Upper lobe of right lung (tissue), 1 donor: Measurements from ENCODE around the gene SH3BGRL. TPM values are rescaled to one million over a fixed set of nuclear protein-coding genes. Genes with fewer than 3 reads are reported as not detected.
"Not testable (repeated sequence)": the region's sequence is repeated elsewhere in the genome, so short reads cannot be mapped to it uniquely, and the experiment has no call there.

Experiments
- ATAC-seq: fragments of 200-7000 bp; cut with Tn5 transposase; one replicate; pipeline ENCODE4 v1.9.1; 2020; ENCODE audit warnings: mild to moderate bottlenecking, moderate library complexity
- DNase-seq: peaks from one replicate; pipeline ENCODE4 v3.0.0-alpha.2; 2020
- H3K27ac ChIP-seq: fragments of 200-600 bp; one replicate; pipeline ENCODE4 v1.8.0; 2022
- H3K27me3 ChIP-seq: fragments of 200-600 bp; one replicate; pipeline ENCODE4 v1.8.0; 2022; ENCODE audit warnings: mild to moderate bottlenecking
- H3K36me3 ChIP-seq: fragments of 200-600 bp; one replicate; pipeline ENCODE4 v1.8.0; 2022
- H3K4me1 ChIP-seq: fragments of 200-600 bp; one replicate; pipeline ENCODE4 v1.8.0; 2022
- H3K4me3 ChIP-seq: fragments of 200-600 bp; one replicate; pipeline ENCODE4 v1.8.0; 2022; ENCODE audit warnings: mild to moderate bottlenecking
- H3K9me3 ChIP-seq: fragments of 200-600 bp; one replicate; pipeline ENCODE4 v1.8.0; 2022
- intact Hi-C: fragments of 100-400 bp; cut with DNase I; formaldehyde crosslinking; loops from one replicate; pipeline ENCODE4 v1.11.0; 2022
- total RNA-seq: library from RNA; stranded (reverse); fragmentation: NEBNext Ultra II Directional; extraction: Animal tissue kit (Norgen Biotek cat#: 25700); gene quantifications from one replicate; pipeline ENCODE4 v1.2.1, GENCODE V29; 2021
- TF ChIP-seq, protein P1 (sequence below): fragments of 200-600 bp; IDR thresholded peaks from one replicate; pipeline ENCODE4 v1.8.0; 2022; ENCODE audit warnings: antibody characterized with exemption
- donor health status: DM: no; HTN: yes; CAD: no; lungs with severe emphysema.

SH3BGRL gene
- total RNA-seq, 1 donor from 2014 or later, result 144 TPM

DNA sequence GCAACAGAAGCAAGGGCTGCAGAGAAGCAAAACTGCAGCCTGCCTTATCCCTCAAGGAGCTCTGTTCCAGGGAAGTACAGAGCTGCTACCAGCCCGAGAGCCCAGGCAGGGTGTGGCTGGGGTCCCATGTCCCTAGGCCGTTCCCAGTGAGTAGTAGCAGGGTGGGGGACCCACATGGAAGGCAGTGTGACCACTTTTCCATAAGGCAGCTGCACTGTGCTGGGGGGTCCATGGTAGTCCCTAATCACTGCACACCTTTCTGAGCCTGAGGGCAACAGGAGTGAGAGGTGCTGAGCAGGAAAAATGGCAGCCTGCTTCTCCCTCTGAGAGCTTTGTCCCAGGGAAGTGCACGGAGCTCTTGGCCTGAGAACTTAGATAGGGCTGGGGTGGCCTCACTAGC is 135.9 kb downstream of the SH3BGRL start:
- no peaks in the 10 kb centered on the region for H3K4me1 ChIP-seq
- H3K9me3 ChIP-seq, result no peaks in the 10 kb centered on the region
- DNase-seq, result no peak
- intact Hi-C loops, result no loop called here
- no peak for ATAC-seq
- H3K36me3 ChIP-seq, result no peaks in the 10 kb centered on the region
- H3K27me3 ChIP-seq, result no peaks in the 10 kb centered on the region
- TF ChIP-seq, protein P1, sequence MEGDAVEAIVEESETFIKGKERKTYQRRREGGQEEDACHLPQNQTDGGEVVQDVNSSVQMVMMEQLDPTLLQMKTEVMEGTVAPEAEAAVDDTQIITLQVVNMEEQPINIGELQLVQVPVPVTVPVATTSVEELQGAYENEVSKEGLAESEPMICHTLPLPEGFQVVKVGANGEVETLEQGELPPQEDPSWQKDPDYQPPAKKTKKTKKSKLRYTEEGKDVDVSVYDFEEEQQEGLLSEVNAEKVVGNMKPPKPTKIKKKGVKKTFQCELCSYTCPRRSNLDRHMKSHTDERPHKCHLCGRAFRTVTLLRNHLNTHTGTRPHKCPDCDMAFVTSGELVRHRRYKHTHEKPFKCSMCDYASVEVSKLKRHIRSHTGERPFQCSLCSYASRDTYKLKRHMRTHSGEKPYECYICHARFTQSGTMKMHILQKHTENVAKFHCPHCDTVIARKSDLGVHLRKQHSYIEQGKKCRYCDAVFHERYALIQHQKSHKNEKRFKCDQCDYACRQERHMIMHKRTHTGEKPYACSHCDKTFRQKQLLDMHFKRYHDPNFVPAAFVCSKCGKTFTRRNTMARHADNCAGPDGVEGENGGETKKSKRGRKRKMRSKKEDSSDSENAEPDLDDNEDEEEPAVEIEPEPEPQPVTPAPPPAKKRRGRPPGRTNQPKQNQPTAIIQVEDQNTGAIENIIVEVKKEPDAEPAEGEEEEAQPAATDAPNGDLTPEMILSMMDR, result no peak
- H3K4me3 ChIP-seq, result no peak overlapping the region
- no peak overlapping the region for H3K27ac ChIP-seq

DNA sequence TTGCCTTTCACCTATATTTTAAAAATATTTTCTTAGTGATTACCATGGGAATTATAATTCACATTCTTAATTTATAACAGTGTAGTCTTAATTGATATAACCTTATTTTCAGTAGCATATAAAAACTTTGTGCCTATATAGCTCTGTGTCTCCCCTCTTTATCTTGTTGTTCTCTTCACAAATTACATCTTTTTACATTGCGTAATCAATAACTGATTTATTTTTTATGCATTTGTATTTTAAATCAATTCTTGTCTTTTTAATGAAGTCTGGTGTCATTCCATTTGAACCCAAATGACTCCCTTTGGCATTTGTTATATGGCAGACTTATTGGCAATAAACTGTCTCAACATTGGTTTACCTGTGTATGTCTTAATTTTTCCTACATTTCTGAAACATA is 137.0 kb downstream of the SH3BGRL start:
- H3K4me3 ChIP-seq, result no peak overlapping the region
- intact Hi-C loops, result no loop called here
- H3K36me3 ChIP-seq, result no peaks in the 10 kb centered on the region
- no peaks in the 10 kb centered on the region for H3K27me3 ChIP-seq
- ATAC-seq (no peak), DNase-seq (no peak)
- TF ChIP-seq, protein P1, result no peak
- H3K9me3 ChIP-seq, result no peaks in the 10 kb centered on the region
- no peak overlapping the region for H3K27ac ChIP-seq
- no peaks in the 10 kb centered on the region for H3K4me1 ChIP-seq

DNA sequence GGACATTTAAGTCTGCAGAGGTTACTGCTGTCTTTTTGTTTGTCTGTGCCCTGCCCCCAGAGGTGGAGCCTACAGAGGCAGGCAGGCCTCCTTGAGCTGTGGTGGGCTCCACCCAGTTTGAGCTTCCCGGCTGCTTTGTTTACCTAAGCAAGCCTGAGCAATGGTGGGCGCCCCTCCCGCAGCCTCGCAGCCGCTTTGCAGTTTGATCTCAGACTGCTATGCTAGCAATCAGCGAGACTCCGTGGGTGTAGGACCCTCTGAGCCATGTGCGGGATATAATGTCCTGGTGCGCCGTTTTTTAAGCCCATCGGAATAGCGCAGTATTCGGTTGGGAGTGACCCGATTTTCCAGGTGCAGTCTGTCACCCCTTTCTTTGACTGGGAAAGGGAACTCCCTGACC is 143.4 kb downstream of the SH3BGRL start:
- H3K27ac ChIP-seq, ATAC-seq, H3K4me3 ChIP-seq, DNase-seq, intact Hi-C loops, H3K27me3 ChIP-seq, H3K4me1 ChIP-seq, H3K9me3 ChIP-seq, H3K36me3 ChIP-seq: not testable (repeated sequence)

Other genes with a start within 250 kb of the SH3BGRL start
- 1.8 TPM for gene HMGN5, start 189 bp upstream of the SH3BGRL start, total RNA-seq